Stimulated activated CD4-positive, alpha-beta T cell treated with anti-CD3 and anti-CD28 coated beads, TNF-alpha, amount 100 ng/mL, for 1 hour (primary cell): ENCODE results near the gene ACTA2.

ENCODE experiments used
- DNase-seq, 3 donors: peaks; one replicate each; pipeline ENCODE4 v3.0.0-alpha.2; 2020; ENCODE audit warnings: low read depth in 3 of 3, low spot score in 1 of 3

The ACTA2 gene

DNA sequence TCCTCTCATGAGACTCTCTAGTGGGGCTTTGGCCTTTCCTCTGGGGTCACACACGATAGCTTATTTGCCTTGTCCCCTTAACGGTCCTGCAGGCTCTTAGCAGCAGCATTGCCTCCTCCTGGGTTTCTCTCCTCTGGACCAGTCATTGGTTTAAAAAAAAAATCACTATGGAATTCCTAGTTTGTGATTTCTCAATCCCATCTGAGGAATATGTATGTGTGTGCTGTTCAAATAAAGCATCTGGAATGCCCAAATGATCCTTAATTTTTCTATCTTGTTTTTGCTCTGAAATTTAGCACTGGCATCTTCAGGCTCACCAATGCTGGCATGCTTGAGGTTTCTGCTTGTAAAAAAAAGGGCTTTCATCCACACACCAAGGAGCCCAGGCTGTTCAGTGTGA lies 30.5 kb downstream of the ACTA2 start:
- no peak for DNase-seq

DNA sequence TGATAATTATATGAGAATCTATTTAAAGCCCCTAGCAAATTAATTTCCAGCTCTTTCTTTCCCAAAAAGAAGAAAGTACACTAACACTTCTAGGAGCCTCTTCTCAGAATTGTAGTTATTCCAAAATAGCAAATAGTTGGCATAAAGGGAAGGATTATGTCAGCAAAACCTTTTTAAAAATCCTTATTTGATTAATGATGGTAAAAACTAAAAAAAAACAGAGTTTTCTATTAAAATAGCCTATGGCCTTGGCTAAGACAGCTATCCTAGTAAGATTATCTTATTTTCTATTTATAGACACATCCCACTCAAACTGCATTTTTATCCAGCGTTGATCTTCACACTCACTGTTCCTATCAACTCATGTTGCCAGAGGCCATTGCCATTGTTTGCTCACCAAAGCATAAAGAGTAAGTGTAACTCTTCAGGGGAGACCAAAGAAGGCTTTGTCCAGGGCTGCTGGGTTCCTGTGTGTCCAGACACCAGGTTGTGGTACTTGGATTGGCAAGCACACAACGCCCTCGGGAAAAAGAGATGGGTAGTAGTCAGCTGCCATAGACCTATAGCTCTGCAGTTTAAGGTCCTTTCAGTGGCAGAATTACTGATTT lies 31.5 kb downstream of the ACTA2 start:
- no peak for DNase-seq

DNA sequence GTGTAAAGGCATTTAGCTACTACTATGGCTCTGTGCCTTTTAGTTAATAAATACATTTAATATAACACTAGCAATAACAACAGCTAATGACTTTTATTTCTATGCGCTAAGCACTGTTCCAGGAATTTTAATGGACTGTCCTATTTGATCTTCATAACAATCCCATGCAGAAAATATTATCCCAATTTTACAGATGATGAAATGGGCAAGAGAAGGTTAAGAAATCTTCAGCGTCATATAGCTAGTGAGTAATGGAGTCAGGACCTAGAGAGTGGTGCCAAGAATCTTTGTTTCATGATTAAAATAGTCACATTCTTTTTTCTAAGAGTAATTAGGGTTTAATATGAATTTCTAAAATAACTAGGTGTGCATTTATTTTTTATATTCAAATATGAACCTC lies 32.4 kb downstream of the ACTA2 start:
- no peak for DNase-seq

DNA sequence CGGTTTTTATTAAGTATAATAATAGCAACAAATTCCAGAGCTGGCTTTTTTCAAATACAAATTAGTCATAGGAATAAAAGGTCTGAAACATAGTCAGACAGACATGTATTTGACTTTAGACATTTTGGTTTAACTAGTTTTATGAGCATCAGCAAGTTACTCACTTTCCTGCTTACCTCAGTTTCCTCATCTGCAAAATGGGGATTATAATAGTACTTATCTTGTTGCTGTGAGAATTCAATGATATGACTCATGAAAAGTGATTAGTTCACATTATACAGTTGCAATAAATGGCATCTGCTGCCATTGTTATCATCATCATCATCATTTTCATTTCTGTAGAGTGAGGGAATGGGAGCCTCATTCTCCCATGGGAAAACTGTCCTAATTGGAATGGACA lies 33.5 kb downstream of the ACTA2 start:
- DNase-seq: no peak

DNA sequence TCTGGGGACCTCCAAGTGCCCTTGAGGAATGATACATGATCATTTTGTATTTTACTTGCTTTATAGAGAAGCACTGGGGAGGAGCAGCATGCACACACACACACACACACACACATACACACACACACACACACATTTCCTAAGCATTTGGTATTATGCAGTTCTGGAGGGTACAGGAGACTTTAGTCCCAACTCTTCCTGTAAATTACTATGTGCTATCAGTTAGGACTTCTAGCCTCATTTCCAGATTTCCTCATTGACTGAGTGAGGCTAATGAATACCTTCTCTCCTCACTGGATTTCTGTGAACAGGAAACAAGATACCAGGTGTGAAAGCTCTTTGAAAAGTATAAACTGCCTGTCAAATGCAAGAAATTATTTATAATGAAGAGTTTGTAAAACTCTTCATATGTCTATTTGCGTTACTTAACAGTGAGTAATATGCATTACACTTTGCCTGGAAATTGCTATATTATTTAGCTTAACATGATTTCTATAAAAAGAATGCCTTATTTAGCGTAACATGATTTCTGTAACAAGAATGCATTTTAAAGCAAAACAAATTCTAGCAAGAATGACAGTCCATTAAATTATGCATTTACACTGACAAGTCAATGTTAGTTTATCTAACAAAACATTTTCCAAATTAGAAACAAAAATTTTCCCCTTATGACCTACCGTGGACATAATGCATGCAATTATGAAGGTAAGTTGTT lies 34.2 kb downstream of the ACTA2 start:
- DNase-seq: no peak

DNA sequence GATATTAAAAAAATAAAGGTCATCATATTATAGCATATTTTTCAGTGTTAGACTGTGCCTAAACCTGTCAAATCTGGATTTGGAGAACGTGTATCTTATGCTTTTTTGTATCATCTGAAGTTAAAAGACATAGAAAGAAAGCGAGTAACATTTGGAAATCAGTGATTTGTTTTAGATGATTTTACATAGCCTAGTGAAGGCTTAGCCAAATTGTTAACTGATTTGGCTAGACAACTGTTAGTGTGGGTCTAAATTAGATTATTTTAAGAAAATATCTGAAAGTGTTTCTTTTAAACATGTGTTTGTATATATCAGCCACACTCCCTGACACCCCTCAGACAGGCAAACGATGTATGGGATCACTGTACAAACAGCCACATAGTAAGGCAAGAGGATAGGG lies 35.6 kb downstream of the ACTA2 start:
- no peak for DNase-seq

DNA sequence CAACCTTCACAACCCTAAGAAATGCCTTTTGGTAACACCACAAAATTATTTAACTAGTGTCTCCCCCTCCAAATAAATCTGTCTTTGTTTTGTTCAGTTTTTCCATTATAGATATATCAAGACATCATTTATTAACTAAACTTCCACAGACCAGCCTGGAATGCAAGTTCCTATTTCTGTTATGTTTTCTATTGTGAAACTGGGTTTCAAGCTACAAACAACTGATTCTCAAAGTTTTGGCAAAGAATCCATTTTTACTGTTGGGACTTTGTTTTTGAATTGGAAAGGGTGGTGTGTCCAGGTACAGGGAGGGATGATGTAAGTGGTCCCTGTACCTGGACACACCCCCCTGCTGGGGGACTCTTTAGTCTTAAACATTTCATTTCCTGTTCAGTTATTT lies 36.3 kb downstream of the ACTA2 start:
- no peak for DNase-seq

DNA sequence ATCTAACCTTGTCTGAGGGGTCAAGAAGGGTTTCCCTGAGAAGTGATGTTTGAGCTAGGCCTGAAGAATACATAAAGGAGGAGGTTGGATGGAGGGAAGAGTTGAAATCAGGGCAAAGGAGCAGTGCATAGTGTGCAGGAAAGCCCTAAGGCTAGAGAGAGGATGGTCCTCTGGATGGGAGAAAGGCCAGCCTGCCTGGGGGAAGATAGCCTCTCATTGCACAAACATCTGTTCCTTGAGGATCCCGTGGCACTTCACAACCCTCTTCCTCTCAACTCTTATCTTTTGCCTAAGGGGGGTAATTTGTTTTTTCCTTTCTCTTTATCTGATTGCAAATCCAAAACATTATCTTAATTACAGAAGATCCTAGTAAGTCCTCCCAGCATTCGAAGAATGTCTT lies 36.8 kb downstream of the ACTA2 start:
- DNase-seq: no peak

DNA sequence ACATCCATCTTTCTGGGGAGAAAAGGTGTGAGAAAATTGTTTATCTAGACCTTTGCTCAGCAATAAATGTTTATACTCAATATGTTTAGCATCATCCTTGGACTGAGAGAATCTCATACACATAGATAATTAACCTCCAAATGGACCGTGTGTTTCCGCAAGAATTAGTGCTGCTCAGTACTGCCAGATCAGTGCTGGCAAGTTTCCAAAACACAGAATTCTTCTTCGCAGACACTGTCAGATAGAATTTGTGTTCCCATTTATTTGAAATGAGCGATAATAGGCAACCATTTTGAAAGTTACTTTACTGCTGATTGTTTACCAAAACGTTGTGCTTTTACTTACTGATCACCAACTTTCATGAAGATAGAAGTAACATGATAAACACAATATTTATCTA lies 38.8 kb downstream of the ACTA2 start:
- no peak for DNase-seq

DNA sequence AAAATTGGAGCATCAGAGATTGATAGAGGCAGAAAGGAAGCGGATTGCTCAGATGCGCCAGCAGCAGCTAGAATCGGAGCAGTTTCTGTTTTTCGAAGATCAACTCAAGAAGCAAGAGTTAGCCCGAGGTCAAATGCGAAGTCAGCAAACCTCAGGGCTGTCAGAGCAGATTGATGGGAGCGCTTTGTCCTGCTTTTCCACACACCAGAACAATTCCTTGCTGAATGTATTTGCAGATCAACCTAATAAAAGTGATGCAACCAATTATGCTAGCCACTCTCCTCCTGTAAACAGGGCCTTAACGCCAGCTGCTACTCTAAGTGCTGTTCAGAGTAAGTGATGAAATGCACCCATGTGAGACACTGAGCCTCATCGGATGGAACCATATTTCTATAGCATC lies 39.4 kb downstream of the ACTA2 start:
- no peak for DNase-seq

DNA sequence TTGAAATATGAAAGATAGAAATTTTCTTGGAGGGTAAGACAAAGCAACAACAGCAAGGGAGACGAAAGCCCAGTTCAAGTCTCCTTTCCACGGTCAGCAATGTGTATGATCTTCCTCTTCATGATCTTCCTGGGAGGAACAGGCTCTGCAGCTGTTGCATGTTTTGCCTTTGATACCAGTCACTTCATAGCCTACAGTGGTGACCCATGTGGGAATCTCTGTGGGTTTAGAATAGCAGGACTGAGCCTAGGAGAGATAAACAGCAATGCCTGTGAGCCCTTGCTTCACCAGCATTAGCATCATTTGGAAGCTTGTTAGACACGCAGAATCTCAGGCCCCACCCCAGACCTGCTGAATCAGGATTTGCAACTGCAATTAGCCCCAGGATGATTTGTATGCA lies 40.7 kb downstream of the ACTA2 start:
- no peak for DNase-seq

DNA sequence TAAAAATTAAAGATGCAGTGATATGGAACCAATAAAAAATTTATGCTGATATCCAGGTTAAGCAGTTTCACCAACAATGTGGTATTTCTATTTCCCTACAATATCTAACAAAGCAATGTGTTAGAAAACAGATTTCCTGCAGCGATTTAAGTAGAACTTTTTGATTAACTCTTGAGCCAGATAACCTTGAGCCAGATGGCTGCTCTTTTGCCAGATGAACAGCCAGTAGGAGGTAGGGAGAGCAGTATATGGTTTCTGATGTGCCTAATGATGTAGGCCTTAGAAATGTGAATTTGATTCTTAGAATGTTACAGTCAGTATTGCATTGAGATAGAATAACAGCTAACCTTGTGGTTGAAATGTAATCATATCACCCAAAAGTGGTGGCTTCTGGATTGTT lies 41.5 kb downstream of the ACTA2 start:
- DNase-seq: no peak

DNA sequence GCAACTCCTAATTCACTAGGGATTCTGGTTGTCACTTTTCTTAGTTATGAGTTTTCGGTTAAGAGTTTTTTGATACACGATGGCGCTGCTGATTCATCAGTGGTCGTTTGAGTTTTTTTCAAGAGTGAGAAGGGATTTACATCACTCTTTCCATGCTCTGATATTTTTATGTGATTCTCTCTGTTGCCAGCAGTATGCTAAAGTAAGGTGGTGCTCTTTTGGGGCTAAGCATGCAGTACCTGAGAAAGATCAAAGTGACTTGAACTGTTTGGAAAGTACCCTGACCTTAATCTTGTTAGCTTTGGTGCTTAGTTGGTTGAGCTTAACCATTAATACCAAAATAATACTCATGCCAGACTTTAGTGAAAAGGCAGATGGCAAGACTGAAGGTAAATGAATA lies 44.4 kb downstream of the ACTA2 start:
- no peak for DNase-seq

DNA sequence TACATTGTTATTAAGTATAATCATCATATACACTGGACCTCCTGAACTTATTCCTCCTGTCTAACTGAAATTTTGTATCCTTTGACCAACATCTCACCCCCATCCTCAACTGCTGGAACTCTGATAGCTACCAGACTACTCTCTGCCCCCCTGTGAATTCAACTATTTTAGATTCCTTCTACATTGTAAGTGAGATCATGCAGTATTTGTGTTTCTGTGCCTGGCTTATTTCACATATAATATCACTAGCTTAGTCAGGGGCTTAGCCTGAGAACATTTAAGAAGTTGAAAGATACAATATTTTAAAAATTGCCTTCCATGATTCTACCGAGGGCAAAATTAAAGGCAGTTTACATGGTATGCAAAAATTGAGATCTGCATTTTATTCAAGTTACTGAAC lies 45.7 kb downstream of the ACTA2 start:
- DNase-seq: no peak

DNA sequence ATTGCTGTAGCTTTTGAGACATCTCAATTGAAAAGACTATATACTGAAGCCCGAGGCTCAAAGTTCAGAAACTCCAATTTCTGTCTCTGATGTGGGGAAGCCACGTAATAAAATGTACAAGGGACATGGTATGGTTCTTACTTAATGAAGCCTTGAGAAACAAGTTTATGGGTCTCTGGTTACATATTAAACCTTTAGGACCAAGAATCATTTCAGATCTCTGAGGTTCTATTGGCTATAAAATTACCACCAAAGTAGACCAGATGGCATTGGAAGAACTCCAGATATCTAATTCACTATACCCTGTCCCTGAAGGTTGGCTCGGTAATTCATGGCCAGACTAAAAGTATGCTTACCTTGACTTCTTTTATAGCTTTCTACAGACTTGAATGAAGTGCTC lies 48.9 kb downstream of the ACTA2 start:
- DNase-seq: no peak

DNA sequence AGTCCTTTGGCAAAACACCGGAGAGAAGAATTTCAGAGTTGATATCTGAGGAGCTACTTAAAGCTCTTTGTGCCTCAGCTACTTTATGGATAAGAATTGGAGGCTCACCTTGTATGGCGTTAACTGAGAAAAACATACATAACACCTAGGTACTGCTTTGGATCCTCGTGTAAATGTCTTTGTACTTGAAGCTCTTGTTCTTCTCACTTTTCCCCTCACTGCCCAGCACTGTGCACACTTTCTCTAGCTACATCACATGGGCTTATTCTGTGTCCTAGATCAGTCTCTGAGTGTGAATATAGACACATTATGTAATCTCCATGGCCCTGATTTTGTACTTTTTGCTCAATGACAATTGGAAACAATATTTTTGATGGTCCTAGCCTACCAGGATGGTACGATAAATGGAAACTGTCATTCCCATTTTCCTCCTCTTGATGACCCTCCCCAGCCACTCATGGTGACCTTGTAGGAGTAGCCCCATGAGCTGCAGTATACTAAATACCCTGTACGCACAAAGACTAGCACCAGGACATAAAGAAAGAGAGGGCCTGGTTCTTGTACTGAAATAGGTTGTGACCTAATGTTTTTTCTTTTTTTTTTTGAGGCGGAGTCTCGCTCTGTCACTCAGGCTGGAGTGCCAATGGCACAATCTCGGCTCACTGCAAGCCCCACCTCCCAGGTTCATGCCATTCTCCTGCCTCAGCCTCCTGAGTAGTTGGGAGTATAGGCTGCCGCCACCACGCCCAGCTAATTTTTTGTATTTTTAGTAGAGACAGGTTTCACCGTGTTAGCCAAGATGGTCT lies 50.4 kb downstream of the ACTA2 start:
- no peak for DNase-seq

DNA sequence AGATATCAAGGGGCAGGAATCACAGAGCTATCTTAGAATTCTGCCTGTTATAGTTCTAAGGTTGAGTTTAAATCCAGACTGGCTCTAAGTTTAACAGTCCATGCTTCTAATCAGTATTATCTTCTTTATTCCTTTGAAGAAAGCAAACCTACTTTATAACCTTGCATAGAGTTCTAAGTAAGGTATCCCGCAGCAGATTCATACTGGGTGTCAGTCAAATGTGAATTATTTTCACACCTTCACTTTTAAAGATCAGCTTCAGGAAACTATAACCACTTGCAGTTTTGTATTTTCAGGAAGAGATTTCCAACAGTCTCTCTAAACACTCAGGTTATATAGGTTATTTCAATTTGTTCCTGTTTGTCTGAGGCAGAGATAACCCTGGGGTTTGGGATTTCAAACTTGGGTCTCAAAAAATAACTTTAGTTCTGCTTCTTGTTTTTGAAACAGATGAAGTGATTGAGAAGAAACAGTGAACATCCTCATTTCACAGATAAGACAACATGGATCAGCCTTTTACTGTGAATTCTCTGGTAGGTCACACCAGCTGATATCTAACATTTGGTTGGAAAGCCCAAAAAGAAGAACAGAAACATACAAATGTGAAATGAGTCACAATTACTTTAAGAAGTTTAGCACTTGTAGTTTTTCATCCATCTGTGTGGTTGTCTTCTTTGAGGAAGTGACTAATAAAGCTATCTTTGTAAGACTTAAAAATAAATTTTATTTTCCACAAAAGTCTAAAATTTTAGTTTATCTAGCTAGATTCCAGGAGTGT lies 51.2 kb downstream of the ACTA2 start:
- DNase-seq: no peak

DNA sequence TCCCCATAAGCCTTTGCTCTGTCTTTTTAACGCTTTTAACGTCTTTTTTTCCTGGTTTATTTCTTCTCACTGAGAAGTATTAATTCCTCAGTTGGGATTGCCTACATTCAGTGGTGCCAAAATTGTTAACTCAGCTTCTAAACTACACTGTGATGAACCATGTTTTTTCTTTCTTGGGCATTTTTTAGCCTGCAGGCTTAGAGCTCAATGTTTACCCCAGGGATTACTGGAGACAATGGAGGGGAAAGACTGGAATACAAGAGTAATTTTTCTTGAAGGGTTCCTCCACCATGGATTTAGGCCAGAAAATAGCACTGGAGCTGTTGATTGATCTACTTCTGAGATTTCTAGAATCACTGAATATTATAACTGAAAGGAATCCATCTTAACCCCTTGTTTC lies 52.7 kb downstream of the ACTA2 start:
- no peak for DNase-seq

DNA sequence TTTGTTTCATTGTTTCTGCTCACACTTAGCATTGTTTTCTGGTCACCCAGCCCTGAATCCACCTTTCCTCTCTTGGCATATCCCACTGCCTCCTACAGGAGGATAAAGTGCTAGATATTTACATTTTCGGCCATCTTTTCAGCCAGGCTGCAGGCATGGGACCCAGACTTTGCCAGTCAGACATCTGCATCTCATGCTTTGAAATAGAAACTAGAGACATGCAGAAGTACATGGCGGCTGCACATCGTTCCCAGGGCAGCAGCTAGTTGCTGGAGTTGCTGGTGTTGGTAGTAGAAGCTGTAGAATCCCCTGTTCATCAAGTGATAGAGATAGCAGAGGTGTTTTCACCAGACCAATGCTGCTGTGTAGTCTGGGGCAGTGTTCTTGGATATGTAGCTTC lies 53.8 kb downstream of the ACTA2 start:
- DNase-seq: no peak

DNA sequence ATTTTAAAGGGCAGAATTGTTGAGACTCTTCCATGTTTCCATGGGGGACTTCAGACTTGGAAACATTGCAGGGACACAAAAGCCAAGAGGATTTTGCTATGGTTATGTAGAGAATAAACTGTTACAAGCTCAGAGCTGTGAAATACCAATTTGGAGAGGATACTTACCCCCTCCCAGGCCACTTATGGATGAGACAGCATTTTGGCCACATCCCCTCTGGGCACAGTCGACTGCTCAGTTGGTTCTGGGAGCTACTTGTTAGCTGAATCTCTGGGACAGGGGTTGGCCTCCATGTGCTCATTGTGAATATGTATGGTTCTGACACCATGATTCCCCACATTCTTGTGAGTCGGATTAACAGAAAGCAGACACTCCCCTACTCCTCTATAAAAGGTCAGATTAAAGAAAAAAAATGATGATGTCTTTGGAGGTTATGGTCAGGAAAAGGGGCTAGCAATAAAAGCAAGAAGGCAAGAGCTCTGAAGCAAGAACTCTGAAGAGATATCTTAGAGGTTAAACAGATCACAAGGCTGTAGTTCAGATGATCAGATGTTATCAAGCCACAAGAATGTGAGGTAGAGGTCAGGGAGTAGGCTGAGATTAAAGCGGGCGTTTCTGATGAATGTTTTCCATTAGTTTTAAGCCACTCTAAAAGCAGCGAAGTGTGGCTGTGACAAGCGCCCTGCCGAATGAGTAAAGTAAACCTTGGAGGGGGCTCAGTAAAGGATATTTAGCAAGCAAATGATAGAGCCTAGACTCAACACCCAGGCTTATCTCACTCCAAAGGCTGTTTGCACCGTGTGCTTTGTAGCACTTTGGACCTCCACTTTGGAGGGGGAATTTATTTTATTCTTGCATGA lies 55.3 kb downstream of the ACTA2 start:
- DNase-seq: peak in 1 of 3 donors; percentile 11
